Fibroblast of lung (primary cell): Measurements from ENCODE around the gene APBB2.

ENCODE experiments used
- CTCF ChIP-seq, 2 donors: IDR thresholded peaks in 1 of 2; conservative IDR thresholded peaks in 1 of 2; 1 replicate in 1 of 2; 2 replicates in 1 of 2; pipeline ENCODE4 v1.5.1; 2011 to 2012; ENCODE audit warnings: low read length in 2 of 2, control low read depth in 1 of 2, inconsistent platforms in 1 of 2, low read depth in 1 of 2, mild to moderate bottlenecking in 1 of 2
- EZH2 ChIP-seq: IDR thresholded peaks from 2 replicates; pipeline ENCODE4 v1.5.1; 2012; ENCODE audit warnings: low read length, control low read depth, mild to moderate bottlenecking; ENCODE audit errors: missing control alignments

- TF ChIP-seq EZH2 (no peak), CTCF (conservative IDR thresholded peaks at IDR 0.05 in 1 of 2, IDR thresholded peaks at IDR 0.05 in 1 of 2; ENCODE audit: low read depth in 1 of 2, low read length in 2 of 2) (peak in 1 of 2 donors; percentile 6)
These were observed 375.6 kb downstream of the APBB2 start for GRCh38 chr4:40838742-40839141.
